NCI-H446 (cell line): ENCODE results near the gene CYS1.
"Not testable (repeated sequence)": the region's sequence is repeated elsewhere in the genome, so short reads cannot be mapped to it uniquely, and the experiment has no call there.

Experiments used
- DNase-seq, 2 experiments: peaks; one replicate each; lab custom pipeline; 2025; lab: John Stamatoyannopoulos, UW

CYS1 gene

GRCh38 chr2:10079870-10080535 is at the start of gene CYS1:
Gene CYS1 (minus strand): TSS chr2:10080411. CDS start chr2:10080223, 188 bp downstream.
- no peak for DNase-seq

- DNase-seq: no peak
Measured at GRCh38 chr2:10129490-10129889, 49.3 kb upstream of the CYS1 start.

GRCh38 chr2:10128420-10128819 is 48.2 kb upstream of the CYS1 start:
- no peak for DNase-seq

- no peak for DNase-seq
Measured at GRCh38 chr2:10126632-10127026, 46.4 kb upstream of the CYS1 start.

GRCh38 chr2:10125842-10126631 is 45.8 kb upstream of the CYS1 start:
- peak in 1 of 2 experiments; percentile 13 for DNase-seq

- DNase-seq: peak; percentile 61 to 82
Measured at GRCh38 chr2:10124538-10125045, 44.4 kb upstream of the CYS1 start.

- DNase-seq: no peak
Measured at GRCh38 chr2:10123281-10123680, 43.1 kb upstream of the CYS1 start.

- DNase-seq: peak; percentile 89 to 96
Measured at GRCh38 chr2:10122500-10123280, 42.5 kb upstream of the CYS1 start, which contains the start of gene RRM2. Gene RRM2 (plus strand): TSS chr2:10122739. CDS start chr2:10122799, 60 bp downstream.

- peak; percentile 58 to 60 for DNase-seq
Measured at GRCh38 chr2:10120877-10121574, 40.8 kb upstream of the CYS1 start.

- DNase-seq: peak; percentile 91 to 95
Measured at GRCh38 chr2:10120158-10120876, 40.1 kb upstream of the CYS1 start.

- no peak for DNase-seq
Measured at GRCh38 chr2:10119601-10120157, 39.5 kb upstream of the CYS1 start.

- no peak for DNase-seq
Measured at GRCh38 chr2:10119027-10119325, 38.8 kb upstream of the CYS1 start.

- DNase-seq: no peak
Measured at GRCh38 chr2:10109311-10109710, 29.1 kb upstream of the CYS1 start.

GRCh38 chr2:10104906-10105305 is 24.7 kb upstream of the CYS1 start:
- DNase-seq: not testable (repeated sequence)

- DNase-seq: no peak
Measured at GRCh38 chr2:10103179-10103578, 23.0 kb upstream of the CYS1 start.

GRCh38 chr2:10101491-10101890 is 21.3 kb upstream of the CYS1 start:
- DNase-seq: no peak

- peak; percentile 17 to 63 for DNase-seq
Measured at GRCh38 chr2:10097352-10098148, 17.3 kb upstream of the CYS1 start.

- DNase-seq: no peak
Measured at GRCh38 chr2:10096641-10097040, 16.4 kb upstream of the CYS1 start.

GRCh38 chr2:10095175-10095574 is 15.0 kb upstream of the CYS1 start:
- no peak for DNase-seq

GRCh38 chr2:10094271-10094814 is 14.1 kb upstream of the CYS1 start:
- peak in 1 of 2 experiments; percentile 20 for DNase-seq
